GM10266 (cell line): ENCODE results near the gene PTPRD.

Experiments
- DNase-seq: peaks from one replicate; pipeline ENCODE4 v3.0.0; 2012; ENCODE audit errors: extremely low spot score
- TF ChIP-seq, protein P1 (sequence below): IDR thresholded peaks from 2 replicates; pipeline ENCODE4 v1.5.1; 2012; ENCODE audit warnings: mild to moderate bottlenecking, low read depth; ENCODE audit not compliant: control insufficient read depth, insufficient read depth; ENCODE audit errors: missing control alignments

PTPRD gene

GRCh38 chr9:8726692-8727091, 1886.1 kb downstream of the PTPRD start:
- DNase-seq = no peak
- TF ChIP-seq, protein P1, sequence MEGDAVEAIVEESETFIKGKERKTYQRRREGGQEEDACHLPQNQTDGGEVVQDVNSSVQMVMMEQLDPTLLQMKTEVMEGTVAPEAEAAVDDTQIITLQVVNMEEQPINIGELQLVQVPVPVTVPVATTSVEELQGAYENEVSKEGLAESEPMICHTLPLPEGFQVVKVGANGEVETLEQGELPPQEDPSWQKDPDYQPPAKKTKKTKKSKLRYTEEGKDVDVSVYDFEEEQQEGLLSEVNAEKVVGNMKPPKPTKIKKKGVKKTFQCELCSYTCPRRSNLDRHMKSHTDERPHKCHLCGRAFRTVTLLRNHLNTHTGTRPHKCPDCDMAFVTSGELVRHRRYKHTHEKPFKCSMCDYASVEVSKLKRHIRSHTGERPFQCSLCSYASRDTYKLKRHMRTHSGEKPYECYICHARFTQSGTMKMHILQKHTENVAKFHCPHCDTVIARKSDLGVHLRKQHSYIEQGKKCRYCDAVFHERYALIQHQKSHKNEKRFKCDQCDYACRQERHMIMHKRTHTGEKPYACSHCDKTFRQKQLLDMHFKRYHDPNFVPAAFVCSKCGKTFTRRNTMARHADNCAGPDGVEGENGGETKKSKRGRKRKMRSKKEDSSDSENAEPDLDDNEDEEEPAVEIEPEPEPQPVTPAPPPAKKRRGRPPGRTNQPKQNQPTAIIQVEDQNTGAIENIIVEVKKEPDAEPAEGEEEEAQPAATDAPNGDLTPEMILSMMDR = no peak

GRCh38 chr9:8725635-8726034, 1887.2 kb downstream of the PTPRD start:
- TF ChIP-seq, protein P1 = no peak
- DNase-seq = no peak

GRCh38 chr9:8724284-8725018, 1888.4 kb downstream of the PTPRD start:
- TF ChIP-seq, protein P1 = no peak
- DNase-seq = no peak

DNA sequence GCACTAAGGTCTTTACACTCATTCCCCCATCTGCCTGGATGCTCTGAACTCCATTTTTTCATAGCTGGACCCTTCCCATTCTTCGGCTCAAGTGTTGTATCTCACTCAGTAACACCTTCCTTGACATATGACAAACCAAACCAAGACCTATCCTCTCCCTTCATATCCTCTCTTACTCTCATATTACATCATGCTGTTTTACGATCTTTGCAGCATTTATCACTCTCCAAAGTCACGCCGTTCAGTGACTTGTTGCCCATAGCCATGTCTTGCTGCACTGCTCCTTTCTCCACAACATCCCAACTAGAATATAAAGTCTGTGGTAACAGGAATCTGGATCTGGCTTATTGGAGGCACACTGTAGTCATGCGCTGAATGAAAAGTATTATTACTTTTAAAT, 1889.6 kb downstream of the PTPRD start:
- no peak for DNase-seq
- TF ChIP-seq, protein P1 = no peak

DNA sequence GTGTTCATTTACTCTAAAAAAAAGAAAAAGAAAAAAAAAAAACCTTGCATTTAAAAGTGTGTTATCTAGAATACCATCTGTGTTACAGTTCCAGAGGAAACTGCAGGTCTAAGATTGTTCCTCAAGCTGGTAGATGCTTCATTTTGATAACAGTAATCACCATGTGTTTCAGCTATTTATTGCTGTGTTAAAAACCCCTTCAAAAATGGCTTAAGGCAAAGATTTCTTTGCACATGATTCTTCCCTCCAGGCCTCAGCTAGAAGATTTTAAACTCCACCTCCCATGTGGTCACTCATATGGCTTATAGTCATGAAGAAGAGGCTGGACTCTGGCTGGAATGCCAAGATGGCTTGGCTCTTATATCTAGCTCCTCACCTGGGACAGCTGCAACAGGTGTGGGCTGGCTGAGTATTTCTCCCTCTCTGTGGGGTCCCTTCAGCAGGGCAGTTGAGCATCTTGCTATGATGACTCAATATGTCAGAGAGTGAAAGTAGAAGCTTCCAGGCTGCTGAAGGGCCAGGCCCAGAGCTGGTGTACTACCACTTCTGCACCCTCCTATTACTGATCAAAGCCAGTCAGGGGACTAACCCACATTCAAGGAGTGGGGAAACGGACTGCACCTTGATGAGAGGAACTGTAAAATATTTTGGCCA, 1892.8 kb downstream of the PTPRD start:
- DNase-seq = no peak
- TF ChIP-seq, protein P1 = no peak

DNA sequence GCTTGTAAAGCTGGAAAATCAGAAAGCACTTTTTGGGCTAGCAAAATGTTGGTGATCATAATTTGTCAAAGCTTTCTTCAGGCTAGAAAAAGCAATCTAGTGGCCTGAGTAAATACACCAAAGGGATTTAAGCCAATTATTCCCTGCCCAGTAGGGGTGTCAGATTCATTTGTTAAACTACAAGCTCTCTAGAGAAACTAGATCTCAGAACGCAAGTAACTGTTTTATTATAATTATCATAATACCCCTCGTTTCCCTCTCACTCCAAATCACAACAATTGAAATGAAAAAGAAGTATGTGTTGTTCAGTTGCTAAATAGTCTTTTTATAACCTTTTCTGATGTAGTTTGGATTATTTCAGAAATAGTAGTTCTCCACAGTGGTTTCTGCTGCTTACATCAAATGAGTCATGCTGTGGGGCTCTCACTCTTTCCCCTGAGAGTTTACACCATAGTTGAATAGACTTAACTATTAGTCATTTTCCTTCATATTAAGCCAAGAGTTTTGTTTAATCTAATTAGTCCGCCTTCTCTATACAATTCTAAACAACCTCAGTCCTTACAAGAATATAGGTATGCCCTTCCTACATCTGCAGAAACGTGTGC, 1894.6 kb downstream of the PTPRD start:
- no peak for DNase-seq
- TF ChIP-seq, protein P1 = no peak

DNA sequence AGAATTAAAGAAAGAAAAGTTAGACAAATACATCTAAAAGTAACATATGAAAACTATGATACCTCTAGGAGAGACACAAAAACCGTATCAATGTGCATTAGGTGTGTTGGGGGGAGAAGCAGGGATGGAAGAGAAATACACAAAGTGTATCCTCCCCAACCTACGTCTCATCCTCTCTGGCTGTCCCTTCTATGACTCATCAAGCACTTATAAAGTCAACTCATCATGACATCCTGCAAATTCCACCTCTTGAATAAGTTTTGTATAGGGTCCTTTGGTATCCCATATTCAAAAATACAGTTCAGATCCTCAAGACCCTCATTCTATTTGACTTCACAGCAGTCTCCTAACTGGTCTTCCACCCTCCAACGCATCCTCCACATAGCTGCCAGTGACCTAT, 1895.7 kb downstream of the PTPRD start:
- no peak for DNase-seq
- TF ChIP-seq, protein P1 = no peak
